ENCODE data around the gene MAN1C1.

- TF ChIP-seq, protein P1, sequence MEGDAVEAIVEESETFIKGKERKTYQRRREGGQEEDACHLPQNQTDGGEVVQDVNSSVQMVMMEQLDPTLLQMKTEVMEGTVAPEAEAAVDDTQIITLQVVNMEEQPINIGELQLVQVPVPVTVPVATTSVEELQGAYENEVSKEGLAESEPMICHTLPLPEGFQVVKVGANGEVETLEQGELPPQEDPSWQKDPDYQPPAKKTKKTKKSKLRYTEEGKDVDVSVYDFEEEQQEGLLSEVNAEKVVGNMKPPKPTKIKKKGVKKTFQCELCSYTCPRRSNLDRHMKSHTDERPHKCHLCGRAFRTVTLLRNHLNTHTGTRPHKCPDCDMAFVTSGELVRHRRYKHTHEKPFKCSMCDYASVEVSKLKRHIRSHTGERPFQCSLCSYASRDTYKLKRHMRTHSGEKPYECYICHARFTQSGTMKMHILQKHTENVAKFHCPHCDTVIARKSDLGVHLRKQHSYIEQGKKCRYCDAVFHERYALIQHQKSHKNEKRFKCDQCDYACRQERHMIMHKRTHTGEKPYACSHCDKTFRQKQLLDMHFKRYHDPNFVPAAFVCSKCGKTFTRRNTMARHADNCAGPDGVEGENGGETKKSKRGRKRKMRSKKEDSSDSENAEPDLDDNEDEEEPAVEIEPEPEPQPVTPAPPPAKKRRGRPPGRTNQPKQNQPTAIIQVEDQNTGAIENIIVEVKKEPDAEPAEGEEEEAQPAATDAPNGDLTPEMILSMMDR (IDR thresholded peaks at IDR 0.05), result no peak
- TF ChIP-seq POLR2AphosphoS5 (IDR thresholded peaks at IDR 0.05), result no peak
Measured at GRCh38 chr1:25575191-25575590, 41.4 kb upstream of the MAN1C1 start.
